GM19240 (cell line): ENCODE results near the gene ROS1.
"Not testable (repeated sequence)": the region's sequence is repeated elsewhere in the genome, so short reads cannot be mapped to it uniquely, and the experiment has no call there.

ENCODE experiments used
- DNase-seq: peaks from one replicate; pipeline ENCODE4 v3.0.0; 2011; ENCODE audit warnings: low spot score; ENCODE audit not compliant: insufficient read length

Gene ROS1

DNA sequence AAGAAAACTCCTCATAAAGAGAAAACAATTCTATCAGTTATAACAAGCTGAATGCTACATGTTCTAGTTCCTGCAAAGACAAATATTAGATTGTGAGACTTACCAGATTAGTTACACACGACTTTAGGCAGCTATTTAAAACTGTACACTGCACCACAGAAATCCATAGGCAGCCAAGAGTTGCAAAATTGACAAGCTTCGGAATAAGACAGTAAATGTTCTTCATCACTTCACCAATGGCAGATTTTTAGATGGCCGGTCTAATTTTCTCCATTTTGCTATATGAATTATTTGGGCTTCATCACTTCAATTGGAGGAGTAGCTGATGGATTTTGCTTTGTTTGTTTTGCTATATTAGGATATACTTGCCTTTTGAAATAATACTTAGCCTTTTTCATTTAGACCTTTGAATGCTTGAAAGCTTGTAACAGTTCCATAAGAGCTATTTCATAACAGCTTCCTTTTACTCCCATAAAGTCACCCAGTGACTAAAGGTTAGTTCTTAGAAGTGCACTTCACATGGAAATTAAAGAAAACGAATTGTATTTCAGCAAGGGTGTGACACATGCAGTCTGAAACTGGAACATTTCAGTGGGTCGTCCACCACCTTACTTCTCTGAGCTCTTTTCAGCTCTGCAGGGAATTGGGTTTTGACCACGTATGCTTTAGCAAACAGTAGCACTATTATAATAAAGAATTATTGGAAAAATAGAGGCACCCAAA lies at the start of gene ROS1:
TSS of gene ROS1 (minus strand) at position 512 of the 723 bp plus-strand sequence. CDS start at position 226, 286 bp downstream.
- DNase-seq, result no peak

DNA sequence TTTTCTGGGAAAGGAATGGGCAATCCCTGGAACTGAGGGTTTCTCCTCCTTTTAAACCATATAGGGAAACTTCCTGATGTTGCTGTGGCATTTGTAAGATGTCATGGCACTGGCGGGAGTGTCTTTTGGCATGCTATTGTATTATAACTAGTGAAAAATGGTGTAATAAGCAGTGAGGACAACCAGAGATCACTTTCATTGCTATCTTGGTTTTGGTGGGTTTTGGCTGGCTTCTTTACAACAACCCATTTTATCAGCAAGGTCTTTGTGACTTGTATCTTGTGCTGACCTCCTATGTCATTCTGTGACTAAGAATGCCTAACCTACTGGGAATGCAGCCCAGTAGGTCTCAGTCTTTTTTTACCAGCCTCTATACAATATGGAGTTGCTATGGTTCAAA lies 47.7 kb upstream of the ROS1 start:
- DNase-seq, result no peak

DNA sequence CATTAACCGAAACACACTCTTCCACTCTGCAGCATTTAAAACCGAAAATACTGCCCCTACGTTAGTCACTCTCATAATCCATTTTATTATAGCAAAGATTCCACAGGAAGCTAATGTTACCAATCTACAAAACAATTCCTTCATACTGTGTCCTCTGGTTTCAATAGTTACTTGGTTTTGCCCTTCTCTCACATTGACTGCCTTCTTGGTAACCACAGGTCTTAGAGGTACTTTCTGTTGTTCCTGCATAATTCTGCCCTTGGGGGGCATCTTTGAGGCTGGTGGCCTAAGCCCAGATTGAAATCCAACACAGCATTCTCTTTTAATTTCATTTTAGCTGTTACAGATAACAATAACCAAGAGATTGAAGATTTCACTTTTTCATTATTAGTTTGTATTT lies 46.9 kb upstream of the ROS1 start:
- DNase-seq, result no peak

DNA sequence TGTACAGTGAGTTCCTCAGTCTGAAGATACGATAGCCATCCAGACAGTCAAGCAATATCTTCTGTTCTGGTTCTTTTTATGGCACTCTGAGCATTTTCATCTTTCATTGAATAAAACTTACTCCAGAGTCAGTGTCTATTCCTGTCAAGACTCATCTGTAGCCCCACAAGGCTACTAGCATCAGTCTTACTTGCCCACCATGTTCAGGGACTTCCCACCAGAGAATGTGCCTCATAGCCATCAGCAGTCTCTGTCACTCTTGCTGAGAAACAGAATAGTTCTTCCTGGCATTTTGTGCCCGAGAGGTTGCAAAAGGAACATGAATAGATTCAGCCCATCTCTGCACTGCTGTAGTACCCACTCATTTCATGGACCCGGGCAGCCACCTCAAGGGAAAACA lies 44.0 kb upstream of the ROS1 start:
- no peak for DNase-seq

DNA sequence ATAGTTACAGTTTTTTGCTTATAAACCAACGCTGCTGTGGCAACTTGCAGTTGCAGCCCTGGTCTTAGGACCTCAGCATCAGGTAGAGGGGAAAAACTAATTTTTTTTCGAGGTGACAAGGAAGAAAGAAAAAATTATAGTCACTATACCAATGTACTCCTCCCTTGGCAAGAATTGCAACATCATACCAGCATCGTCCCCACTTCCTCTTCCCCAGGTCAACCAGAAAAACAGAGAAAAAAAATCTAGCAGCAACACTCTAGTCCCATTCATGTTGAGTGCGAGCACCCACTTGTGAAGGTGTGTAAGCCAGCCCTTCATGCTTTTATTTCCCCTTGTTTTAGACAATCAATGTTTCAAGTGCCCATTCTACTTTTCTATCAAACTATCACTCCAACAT lies 43.6 kb upstream of the ROS1 start:
- no peak for DNase-seq

DNA sequence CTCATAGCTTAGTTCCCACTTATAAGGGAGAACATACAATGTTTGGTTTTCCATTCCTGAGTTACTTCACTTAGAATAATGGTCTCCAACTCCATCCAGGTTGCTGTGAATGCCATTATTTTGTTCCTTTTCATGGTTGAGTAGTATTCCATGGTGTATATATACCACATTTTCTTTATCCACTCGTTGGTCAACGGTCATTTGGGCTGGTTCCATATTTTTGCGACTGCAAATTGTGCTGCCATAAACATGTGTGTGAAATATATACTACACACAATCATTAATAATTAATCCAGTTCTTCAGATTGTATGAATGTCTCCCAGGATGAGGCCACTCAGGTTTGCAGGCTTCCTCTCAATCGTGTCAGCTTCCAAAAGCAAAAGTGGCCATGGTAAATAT lies 42.8 kb upstream of the ROS1 start:
- not testable (repeated sequence) for DNase-seq

DNA sequence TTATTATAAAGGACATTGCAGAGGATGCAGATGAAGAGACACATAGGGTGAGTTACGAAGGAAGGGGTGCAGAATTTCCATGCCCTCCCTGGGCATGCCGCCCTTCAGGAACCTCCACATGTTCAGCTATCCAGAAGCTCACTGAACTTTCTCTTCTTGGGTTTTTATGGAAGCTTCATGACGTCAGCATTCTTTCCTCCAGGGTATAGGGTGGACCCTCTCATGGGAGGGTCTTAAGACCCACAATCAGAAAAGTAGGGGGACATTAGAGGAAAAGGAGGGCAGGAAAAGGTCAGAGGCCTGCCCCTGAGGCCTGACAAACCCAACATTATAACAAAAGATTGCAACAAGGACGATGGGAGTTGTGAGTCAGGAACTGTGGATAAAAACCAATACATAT lies 42.1 kb upstream of the ROS1 start:
- DNase-seq, result no peak

DNA sequence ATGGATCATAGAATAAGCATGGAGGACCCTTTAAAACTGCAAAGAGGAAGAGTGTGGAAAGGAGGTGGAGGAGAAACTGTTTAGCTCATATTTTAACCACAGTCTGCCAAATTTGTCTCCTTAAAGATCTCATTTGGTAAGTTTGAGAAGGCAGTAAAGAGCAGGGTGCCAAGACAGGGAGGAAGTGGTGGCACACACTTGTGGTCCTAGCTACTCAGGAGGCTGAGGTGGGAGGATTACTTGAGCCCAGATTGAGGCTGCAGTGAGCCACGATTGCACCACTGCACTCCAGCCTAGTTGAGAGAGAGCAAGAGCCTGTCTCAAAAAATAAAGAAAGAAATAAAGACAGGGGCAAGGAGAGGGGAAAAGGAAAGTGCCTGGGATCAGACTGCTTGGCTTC lies 39.9 kb upstream of the ROS1 start:
- no peak for DNase-seq

DNA sequence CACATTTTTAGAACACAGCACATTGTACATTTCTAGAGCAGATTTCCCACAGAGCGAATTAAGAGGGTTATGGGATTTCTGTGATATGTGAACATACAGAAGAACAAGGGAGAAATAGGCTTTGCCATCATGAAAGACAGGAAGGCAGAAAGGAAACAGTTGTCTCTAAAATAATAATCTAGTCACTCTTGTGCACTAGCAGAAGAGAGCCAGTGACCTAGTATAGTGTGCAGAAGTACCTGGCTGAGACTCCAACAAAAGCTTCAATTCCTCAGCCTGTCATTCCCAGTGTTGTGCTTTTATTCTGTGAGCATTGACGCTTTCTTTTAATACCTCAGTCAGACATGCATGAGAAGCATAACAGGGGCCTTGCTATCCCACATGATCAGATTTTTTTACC lies 39.0 kb upstream of the ROS1 start:
- DNase-seq, result no peak

DNA sequence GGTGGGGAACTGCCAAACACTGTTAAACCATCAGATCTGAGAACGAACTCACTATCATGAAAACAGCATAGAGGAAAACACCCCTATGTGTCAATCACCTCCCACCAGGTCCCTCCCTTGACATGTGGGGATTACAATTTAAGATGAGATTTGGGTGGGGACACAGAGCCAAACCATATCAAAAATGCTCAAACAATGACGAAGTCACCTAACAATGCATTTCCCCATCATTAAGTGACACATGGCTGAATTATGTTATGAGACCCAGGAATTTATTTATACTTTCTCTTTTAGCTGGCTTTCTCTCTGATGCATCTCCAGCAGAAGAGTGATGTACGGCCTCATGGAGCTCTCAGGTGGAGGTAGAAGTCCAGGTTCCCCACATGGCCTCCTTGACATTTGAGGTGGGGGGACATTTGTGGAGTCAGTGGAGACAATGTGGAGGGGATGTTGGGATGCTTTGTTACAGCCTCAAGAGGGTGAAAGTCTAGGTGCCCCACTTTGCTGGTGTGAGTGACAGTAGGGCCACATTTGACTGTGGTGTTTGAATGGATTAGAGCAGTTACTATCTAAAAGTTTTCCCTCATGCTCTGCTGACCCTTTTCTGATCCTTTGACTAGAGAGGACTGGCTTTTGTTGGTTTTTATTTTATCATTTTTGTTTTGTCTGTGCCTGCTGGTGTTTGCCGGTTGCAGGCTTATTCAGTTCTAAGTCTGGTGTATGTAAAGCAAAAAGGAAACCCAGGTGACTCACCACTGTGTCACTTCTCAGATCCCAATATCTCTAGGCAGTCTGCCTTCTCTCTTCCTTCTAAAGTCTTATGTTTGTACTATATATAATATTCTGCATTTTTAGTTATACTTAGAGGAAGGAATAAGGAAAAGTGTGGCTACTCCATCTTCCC lies 38.3 kb upstream of the ROS1 start:
- no peak for DNase-seq

DNA sequence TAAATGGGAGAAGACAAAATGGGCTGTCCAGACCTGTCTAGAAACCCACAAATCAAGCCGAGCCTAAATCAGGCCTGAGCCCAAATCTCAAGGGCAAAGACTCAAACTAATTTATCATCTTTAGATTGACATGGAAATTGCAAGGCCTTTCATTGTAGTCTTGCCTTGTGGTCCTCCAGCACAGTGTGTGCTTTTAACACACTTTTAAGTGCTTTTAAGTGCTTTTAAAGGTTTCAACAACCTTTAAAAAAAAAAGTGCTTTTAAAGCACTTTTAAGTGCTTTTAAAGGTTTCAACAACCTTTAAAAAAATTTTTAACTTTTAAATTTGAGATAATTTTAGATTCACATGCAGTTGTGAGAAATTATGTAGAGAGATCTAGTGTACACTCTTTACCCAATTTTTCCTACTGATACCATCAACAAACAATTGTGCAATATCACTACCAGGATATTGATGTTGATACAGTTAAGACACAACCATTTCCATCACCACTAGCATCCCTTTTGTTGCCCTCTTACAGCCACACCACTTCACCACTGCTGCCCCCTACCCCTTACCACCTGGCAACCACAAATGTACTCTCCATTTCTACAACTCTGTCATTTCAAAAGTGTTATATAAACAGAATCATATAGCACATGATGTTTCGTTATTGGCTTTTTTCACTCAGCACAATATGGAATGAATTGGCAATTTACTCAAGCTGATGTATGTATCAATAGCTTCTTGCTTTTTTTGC lies 33.6 kb upstream of the ROS1 start:
- no peak for DNase-seq

DNA sequence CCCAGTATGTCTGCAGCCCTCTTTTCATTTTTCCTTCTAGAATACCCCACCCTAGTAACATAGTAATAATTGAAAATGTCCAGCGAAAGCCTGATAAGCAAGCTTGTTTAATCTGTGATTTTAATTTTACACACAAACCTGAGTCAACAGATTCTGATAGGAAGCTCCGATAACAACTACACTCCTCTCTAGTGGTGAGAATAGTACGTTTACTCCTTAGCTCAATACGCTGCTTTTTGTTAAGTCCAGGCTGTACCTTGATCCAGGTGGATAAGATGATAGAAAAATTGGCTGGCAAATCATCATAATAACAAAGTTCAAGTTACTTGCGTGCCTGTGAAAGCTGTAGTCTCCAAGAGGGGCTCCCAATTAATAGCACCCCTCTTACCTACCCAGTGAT lies 31.3 kb upstream of the ROS1 start:
- DNase-seq, result no peak

DNA sequence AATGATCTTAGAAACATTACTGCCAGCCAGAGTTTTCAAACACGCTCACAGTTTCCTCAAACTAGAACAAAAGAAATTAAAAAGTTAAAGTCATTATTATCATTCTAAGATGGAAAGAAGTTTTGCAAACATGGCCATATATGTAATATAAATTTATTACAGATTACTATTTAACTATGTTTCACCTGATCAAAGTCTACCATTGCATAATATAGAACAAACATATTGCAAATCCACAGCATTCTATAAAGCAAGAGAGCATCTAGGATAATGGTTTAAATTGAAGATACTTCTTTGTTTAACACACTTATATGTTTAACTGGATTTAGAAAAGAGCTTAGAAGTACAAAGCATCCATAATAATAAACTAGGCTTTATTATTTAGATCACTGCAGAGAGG lies 30.5 kb upstream of the ROS1 start:
- DNase-seq, result no peak

DNA sequence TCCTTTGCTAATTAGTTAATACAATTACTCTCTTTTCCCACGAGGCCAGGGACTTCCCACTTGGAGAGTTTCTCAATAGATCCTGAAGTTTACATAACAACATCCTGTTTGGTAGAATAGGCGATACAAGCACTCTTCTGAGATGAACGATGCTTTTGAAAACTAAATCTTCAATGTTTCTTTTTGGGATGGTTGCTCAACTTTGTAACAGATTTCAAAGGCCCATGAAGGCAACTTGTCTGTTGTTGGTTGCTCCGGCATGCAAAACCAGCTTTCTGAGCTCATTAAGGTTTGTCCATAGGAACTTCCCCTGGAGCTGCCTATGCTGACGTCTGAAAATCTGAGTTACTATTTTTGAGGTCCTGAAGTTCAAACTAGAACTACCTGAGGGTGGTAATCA lies 25.9 kb upstream of the ROS1 start:
- no peak for DNase-seq

DNA sequence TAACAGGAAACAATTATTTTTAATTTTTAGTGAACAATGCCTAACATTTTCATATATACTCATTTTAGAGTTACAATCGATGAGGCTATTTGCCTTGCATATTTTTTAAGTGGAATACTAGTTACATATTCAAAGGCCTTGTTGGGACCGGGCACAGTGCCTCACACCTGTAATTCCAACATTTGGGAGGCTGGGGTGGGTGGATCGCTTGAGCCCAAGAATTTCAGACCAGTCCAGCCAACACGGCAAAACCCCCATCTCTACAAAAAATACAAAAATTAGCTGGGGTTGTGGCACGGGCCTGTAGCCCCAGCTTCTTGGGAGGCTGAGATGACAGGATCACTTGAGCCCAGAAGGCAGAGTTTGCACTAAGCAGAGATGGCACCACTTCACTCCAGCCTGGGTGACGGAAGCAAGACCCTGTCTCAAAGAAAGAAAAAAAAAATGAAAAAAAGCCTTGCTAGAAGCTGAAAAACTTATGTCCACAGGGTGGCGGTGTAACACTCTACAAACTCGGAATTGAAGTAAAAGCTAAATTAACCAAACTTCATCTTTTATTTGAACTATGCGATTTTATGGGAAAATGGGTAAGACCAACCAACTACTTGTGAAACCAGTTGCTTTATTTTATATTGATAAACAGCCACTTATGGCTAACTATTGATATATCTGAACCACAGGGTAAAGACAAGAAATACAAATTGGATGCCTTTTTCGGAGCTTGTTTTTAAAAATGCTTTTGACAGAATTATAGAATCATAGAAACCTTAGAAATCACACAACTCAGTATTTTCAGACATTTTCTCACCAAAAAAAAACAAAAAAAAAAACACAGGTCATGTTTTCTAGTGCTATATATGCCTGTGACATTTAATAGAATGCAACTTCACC lies 24.1 kb upstream of the ROS1 start:
- no peak for DNase-seq

DNA sequence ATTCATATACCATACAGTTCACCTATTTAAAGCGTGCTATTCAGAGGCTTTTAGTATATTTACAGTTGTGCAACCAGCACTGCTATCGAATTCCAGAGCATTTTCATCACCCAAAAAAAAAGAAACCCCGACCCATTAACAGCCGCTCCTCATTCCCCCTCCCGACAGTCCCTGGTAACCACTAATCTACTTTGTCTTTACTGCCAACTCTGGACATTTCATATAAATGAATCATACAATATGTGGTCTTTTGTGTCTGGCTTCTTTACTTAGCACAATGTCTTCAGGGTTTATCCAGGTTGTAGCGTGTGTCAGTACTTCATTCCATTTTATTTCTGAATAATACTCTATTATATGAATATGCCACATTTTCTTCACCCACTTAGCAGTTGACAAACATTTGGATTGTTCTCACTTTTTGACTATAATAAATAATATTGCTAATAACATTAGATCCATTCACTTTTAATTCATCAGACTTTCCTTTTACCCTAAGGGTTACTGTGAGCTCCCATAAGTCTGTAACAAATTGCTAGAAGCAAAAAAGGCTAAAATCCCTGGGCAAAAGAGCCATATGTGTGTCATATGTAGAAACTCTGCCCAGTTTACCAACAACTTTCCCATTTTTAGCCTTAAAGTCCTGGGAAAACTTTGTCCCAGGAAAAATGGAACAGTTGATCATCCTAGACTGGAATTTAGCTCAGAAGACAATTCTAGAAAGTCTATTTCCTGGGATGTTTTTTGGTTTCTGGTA lies 23.2 kb upstream of the ROS1 start:
- DNase-seq, result no peak

DNA sequence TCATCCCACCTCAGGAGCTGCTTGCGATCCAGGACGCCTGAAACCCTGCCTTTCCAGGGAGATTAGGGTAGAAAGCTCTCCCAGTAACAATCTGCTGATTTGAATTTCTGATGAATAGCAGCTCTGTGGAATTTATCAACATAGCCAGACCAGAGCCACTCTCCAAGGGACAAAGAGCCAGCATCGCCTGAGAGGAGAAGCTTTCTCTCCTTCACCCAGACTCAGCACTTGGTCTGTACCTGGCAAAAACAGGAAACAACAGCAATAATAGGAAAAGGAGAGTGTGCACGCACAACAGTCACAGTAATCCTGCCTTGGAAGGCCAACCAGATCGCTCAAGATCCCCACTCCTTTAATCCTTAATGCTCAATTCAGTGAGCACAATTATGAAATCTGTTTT lies 22.3 kb upstream of the ROS1 start:
- DNase-seq, result no peak

DNA sequence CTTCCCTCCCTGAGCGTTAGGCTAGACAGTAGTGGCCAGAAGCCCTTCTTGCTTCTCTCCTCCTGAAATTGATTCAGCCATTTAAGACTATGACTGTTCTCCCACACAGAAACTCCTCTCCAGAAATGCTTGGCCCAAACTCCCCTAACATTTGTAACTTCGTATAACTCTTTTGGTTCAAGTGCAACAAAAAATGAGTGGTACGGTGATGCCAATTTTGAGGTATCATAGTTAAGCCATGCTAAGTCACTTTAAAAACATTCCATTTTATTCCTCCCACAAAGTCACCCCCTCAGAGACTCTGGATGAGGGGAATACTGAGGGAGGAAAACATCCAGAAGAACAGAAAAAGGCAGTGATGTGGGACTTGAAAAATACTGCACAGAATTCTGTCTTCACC lies 21.1 kb upstream of the ROS1 start:
- DNase-seq, result no peak

DNA sequence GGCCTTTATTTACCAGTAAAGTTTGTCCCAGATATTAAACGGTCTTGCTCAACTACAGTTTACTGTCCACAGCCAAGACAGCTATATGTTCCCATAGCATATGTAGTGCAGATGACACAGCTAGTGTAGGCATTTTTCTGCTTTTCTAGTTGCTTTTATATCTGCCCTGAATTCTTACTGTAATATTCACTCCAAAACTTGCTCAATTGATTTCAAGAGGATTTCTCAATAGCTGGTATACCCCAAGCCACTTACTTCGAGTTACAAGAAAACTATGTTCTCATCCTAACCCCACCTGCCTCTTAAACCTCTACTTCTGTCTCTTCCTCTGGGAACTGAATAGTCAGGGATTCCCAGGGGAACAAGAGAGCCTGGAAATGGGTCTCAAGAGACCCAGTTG lies 18.9 kb upstream of the ROS1 start:
- no peak for DNase-seq

DNA sequence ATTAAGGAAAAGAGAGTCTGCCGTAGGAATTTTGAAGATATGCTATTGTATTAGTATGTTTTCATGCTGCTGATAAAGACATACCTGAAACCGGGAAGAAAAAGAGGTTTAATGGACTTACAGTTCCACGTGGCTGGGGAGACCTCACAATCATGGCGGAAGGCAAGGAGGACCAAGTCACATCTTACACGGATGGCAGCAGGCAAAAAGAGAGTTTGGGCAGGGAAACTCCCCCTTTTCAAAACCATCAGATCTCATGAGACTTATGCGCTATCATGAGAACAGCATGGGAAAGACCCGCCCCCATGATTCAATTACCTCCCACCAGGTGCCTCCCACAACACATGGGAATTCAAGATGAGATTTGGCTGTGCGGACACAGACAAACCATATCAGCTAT lies 16.6 kb upstream of the ROS1 start:
- DNase-seq, result not testable (repeated sequence)
